Left renal pelvis (tissue), 4 donors: ENCODE data around the gene P2RY11. TPM values are rescaled to one million over a fixed set of nuclear protein-coding genes. Genes with fewer than 3 reads are reported as not detected.

Experiments
- DNase-seq, 4 donors: peaks; one replicate each; pipeline ENCODE4 v3.0.0-alpha.2; 2013; ENCODE audit warnings: low read depth in 4 of 4, low spot score in 3 of 4
- polyA plus RNA-seq, 4 donors: library from polyadenylated mRNA; unstranded; fragments of 120-200 nt; gene quantifications; one replicate each; pipeline ENCODE4 v1.2.1, GENCODE V29; 2013; ENCODE audit not compliant: insufficient read length in 4 of 4

The P2RY11 gene
- polyA plus RNA-seq, 4 donors = 6.6 to 17.4 (median 8.7) TPM

DNA sequence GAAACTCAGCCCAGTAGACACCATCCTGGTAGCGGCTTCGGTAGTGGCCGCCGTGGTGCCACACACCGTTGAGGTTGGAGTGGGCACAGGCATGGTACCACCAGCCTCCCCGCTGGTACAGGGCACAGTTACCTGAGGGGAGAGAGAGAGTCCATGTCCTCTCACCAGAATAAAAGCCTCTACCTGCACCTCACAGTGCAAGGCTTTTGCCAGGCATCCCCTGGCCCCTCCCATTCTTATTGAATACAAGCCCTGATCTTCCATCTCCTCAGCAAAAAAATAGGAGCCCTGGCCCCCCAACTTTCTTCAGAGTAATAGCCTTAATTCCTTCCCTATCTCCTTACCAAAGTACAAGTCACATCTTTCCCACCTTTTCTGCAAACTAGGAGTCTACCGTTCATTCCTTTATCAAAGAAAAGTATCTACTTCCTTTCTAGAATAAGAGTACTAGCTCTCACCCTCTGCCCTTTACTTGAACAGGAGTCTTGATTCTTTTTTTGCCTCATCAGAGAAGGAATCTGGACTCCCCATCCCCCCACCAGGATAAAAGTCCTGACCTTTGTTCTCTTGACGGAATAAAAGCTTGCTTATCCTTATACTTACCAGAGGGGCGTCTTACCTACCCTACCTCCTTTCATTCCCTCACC, 18.7 kb upstream of the P2RY11 start:
- no peak for DNase-seq

- no peak for DNase-seq
These were observed 18.0 kb upstream of the P2RY11 start for GRCh38 chr19:10093295-10094186.

- DNase-seq = no peak
These were observed 15.9 kb upstream of the P2RY11 start for GRCh38 chr19:10095622-10095947.

GRCh38 chr19:10095948-10096614, 15.4 kb upstream of the P2RY11 start:
- DNase-seq = peak; percentile 68 to 87 (median 84)

DNA sequence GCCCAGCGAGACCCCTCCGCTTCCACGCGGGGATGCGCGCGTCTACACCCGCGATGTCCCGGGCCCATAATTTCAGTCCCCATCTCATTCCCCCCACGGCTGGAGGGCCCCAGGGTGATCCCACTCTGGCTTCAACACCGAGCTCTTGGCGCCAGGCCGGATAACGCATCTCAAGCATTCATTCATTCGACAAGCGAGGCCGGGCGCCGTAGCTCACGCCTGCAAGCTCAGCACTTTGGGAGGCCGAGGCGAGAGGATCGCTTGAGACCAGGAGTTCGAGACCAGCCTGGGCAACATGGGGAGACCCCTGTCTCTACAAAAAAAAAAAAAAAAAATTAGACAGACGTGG, 14.9 kb upstream of the P2RY11 start:
- no peak for DNase-seq

- DNase-seq = no peak
These were observed 11.2 kb upstream of the P2RY11 start for GRCh38 chr19:10100163-10100785.

DNA sequence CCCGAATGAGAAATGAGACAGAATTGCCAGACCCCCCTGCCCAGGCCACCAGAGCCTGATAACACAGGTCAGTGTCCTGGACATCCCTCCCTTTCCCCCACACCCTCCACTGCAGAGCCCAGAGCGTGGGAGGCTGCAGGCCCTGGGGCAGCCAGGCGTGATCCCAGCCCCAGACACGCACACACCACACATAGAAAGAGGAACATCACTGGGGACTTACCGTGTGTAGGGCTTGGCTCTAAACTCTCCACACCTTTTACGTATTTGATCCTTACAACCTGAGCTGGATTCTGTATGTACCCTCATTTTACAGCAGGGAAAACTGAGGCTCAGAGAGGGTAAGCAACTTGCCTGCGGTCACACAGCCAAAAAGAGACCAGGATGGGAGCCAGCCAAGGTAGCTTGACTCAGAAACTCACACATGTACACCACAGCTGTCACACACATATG, 8.7 kb upstream of the P2RY11 start:
- peak in 1 of 4 donors; percentile 25 for DNase-seq

- DNase-seq = no peak
These were observed 7.4 kb upstream of the P2RY11 start for GRCh38 chr19:10104130-10104513.

GRCh38 chr19:10104665-10105508, 6.6 kb upstream of the P2RY11 start:
- DNase-seq = no peak

DNA sequence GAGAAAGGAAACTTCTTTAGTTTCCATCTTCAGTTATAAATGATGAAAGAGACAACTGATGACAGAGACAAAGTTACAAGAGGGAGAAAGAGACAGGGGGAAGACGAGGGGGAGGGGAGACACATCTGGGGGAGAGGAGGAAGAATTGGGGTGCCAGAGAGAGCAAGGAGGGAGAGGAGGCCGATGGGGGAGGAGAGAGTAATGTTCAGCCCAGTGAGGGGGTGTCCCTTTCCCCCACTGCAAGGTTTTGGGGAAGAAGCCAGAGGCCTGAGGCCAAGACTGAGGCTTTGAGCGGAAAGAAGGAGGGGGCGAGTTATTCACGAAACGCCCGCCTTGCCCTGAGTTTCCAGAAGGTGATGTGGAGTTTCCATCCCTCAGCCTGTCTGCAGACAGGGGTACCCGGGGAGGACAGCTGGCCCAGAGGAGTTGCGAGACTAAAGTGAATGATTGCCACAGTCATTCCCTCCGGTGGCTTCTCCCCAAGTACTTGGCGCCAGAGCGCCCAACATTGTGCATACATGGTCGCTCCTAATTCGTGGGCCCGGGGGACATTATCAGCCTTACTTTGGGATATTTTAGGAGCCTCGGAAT, 5.9 kb upstream of the P2RY11 start:
- no peak for DNase-seq

- DNase-seq = peak; percentile 92 to 97 (median 96)
These were observed 5.2 kb upstream of the P2RY11 start, which contains the start of gene PPAN for GRCh38 chr19:10106100-10106936. TSS of gene PPAN (plus strand) at chr19:10106362. CDS start at chr19:10106395, 33 bp downstream.

- no peak for DNase-seq
These were observed 4.2 kb upstream of the P2RY11 start for GRCh38 chr19:10107254-10107653.

DNA sequence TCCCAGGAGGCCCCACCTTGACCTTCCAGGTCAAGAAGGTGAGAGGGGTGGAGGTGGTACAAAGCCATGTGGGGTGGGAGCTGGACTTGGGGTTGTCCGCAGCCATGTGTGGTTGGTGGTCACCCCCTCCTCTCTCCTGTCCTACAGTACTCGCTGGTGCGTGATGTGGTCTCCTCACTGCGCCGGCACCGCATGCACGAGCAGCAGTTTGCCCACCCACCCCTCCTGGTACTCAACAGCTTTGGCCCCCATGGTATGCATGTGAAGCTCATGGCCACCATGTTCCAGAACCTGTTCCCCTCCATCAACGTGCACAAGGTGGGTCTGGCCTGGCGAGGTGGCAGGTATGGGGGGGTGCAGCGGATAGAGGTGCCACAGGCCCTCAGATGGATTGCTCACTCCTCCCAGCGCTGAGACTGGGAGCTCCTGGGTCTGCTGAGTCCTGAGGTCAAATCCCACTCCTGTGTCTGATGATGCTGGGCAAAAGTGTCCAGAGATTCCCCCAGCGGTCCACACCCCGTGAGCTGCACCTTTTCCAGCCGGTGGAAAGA, 3.6 kb upstream of the P2RY11 start:
- DNase-seq = no peak

GRCh38 chr19:10109528-10109927, 2.0 kb upstream of the P2RY11 start:
- no peak for DNase-seq

DNA sequence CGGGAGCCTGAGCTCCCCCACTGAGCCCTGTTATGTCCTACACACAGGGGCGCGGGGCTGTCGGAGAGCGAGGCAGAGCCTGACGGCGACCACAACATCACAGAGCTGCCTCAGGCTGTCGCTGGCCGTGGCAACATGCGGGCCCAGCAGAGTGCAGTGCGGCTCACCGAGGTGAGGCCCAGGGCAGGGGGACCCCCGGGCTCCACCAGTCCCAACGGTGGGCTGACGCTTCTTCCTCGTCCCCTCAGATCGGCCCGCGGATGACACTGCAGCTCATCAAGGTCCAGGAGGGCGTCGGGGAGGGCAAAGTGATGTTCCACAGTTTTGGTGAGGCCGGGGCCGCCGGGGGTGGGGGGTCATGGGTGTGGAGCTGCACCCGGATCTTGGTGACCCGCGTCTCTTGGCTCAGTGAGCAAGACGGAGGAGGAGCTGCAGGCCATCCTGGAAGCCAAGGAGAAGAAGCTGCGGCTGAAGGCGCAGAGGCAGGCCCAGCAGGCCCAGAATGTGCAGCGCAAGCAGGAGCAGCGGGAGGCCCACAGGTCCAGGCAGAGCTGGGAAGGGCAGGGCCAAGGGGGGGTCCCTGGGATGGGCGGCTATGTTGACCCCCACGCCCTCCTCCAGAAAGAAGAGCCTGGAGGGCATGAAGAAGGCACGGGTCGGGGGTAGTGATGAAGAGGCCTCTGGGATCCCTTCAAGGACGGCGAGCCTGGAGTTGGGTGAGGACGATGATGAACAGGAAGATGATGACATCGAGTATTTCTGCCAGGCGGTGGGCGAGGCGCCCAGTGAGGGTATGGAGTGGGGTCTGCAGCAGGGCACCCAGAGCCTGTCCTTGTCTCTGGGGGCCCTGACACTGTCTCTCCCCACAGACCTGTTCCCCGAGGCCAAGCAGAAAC, 1.2 kb upstream of the P2RY11 start:
- DNase-seq = no peak

DNA sequence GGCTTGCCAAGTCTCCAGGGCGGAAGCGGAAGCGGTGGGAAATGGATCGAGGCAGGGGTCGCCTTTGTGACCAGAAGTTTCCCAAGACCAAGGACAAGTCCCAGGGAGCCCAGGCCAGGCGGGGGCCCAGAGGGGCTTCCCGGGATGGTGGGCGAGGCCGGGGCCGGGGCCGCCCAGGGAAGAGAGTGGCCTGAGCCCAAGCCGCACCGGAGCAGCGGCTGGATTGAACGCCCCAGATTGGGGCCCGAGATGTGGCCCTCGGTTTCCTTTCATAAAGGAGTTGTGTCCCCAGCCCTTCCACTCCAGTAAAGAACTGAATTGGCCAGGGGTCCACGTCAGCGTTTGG, 548 bp upstream of the P2RY11 start:
- DNase-seq = no peak

DNA sequence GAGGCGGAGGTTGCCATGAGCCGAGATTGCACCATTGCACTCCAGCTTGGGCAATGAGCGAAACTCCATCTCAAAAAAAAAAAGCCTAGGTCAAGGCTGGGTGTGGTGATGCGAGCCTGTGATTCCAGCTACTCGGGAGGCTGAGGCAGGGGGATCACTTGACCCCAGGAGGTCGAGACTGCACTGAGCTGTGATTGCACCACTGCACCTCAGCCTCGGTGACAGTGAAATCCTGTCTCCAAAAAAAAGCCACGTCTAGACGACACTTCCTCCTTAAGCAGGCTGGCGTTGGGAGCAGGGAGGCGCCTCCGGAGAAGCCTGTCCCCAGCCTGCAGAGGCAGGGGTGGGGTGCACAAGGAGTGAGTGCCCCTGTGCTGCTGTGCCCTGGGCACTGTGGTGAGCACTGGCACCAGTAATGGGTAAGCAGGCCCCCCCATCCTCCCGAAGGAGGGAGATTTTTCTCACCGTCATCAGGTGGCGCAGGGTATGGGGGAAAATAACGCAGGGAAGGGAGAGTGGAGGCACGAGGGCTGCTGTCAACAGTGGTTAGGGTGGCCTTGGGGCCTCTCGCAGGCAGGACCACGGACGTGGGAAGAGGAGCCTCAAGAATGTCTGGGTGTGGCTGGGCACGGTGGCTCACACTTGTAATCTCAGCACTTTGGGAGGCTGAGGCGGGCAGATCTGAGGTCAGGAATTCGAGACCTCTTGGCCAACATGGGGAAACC, 706 bp downstream of the P2RY11 start:
- no peak for DNase-seq
